Fibroblast of the aortic adventitia (primary cell): ENCODE measurements around the gene ZNF136. TPM values are rescaled to one million over a fixed set of nuclear protein-coding genes. Genes with fewer than 3 reads are reported as not detected.

Experiments
- DNase-seq: peaks from one replicate; pipeline ENCODE4 v3.0.0-alpha.2; 2010; ENCODE audit warnings: low read depth
- H3K4me3 ChIP-seq: 2 replicates; pipeline ENCODE4 v1.5.1; 2011; ENCODE audit warnings: low read depth, mild to moderate bottlenecking, control low read depth, low read length, moderate library complexity
- CTCF ChIP-seq: IDR thresholded peaks from 2 replicates; pipeline ENCODE4 v1.5.1; 2011; ENCODE audit warnings: mild to moderate bottlenecking, low read length, control low read depth, inconsistent platforms; ENCODE audit not compliant: insufficient read depth
- total RNA-seq: library from RNA; depleted of rRNA; stranded (reverse); fragments of >200 nt; gene quantifications from 2 replicates; pipeline ENCODE4 v1.2.3, GENCODE V29; 2012; ENCODE audit warnings: low replicate concordance

ZNF136 gene
- total RNA-seq, 1 donor = 8.4 TPM

GRCh38 chr19:12230751-12231733 is 68.1 kb downstream of the ZNF136 start:
- TF ChIP-seq CTCF = no peak
- no peak overlapping the region for H3K4me3 ChIP-seq
- DNase-seq = no peak

DNA sequence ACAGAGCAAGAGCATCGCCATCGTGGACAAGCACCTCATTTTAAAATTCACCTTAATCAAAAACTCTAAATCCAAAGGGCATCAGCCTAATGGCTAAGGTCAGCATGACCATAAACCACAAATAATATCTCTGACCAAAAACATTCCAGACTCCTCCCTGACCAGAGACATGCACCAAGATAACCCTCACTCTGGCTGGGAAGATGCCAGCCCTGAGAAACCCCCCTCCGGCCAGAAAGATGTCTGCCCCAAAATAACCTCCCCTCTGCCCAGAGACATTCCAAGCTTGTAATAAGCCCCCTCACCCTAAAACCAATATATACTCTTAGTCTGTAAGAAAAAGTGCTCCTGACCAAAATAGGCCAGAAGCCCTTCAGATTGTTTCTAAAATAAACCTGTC is 70.1 kb downstream of the ZNF136 start:
- no peak for DNase-seq
- no peak for TF ChIP-seq CTCF
- no peak overlapping the region for H3K4me3 ChIP-seq

DNA sequence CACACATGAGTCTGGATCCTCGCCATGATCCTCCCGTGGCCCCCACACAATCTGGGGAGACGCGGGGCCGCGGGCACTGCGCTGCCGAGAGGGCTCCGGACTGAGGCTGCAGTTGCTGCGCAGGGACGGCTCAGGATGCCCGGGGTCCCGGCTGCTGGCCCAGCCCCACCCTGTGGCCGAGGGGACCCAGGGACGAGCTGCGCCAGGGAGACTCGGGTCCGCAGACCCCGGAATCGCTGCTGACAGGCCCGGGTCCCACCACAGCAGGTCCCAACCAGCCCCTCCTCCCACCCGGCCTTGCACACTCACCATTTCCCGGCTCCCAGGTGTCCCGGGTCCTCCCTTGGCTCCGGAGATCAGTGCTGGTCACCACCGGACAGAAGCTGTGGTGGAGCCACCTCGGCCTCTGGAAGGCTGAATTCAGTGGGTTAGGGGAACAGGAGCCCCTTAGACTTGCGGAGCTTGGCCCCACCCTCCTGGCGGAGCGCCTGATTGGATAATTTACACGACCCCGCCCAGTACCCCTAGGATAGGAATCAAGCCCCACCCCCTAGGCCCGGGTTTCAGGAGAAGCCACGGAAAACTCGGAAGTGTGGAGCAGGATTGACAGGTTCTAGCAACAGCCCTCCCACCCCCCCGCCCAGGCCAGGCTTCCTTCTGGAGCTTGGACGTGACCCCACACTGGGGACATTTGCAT is 74.4 kb downstream of the ZNF136 start:
- no peak for TF ChIP-seq CTCF
- H3K4me3 ChIP-seq = no peak overlapping the region
- no peak for DNase-seq

Other genes with a start within 250 kb of the ZNF136 start
- gene ZNF700, start 238.0 kb upstream of the ZNF136 start, total RNA-seq = 7.9 and 11.4 TPM in 2 replicates
- 0.27 and 3.4 TPM in 2 replicates for gene ZNF763, start 198.1 kb upstream of the ZNF136 start, total RNA-seq
- 1.9 and 4.9 TPM in 2 replicates for gene ZNF433, start 127.4 kb upstream of the ZNF136 start, total RNA-seq
- gene ZNF878, start 110.1 kb upstream of the ZNF136 start, total RNA-seq = not detected in 2 replicates
- 2.0 and 11.1 TPM in 2 replicates for gene ZNF844, start 98.4 kb upstream of the ZNF136 start, total RNA-seq
- gene ZNF20, start 22.7 kb upstream of the ZNF136 start, total RNA-seq = 3.9 and 4.8 TPM in 2 replicates
- gene ZNF625, start 6.4 kb upstream of the ZNF136 start, total RNA-seq = 7.2 and 18.6 TPM in 2 replicates
- gene ZNF44, start 131.8 kb downstream of the ZNF136 start, total RNA-seq = 4.4 and 5.3 TPM in 2 replicates
- gene ZNF563, start 170.5 kb downstream of the ZNF136 start, total RNA-seq = 1.6 and 4.0 TPM in 2 replicates
- gene ZNF442, start 202.6 kb downstream of the ZNF136 start, total RNA-seq = 0.90 and 0.98 TPM in 2 replicates
- gene ZNF799, start 238.2 kb downstream of the ZNF136 start, total RNA-seq = 2.4 and 3.8 TPM in 2 replicates